ENCODE data around the gene PSMG3.

PSMG3 gene

DNA sequence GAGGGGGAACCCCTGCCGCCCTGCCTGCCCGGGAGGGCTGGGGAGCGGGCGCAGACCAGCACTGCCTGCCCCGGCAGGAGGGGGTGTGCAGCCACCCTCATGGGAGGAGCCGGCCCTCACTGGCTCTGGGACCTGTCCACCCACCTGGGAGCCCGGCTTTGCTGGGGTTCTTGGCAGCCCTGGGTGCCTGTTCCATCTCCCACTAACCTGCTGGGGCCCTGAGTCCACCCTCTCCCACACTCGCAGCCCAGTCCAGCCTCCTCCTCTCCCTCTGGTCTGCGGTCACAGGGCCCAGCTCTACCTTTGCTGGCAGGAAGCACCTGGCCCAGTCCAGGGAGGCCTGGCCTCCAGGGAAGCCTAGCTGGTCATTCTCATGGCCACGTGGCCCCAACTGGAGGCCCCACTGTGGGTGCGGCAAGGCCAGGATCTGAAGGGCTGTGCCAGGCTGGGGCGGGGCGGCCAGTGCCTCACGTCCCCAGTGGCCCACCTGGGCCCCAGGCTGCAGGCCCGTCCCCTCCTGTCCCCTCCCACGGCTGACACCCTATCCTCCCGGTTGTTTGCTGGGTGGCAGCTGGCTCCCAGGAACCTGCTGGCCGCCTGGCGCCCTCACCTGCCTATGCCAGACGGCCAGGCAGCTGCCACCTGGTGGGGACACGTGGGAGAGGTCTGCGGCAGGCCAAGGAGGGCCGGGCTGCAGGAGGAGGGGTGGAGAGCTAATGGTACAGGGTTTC is 13.9 kb downstream of the PSMG3 start, which contains the start of gene TMEM184A:
Gene TMEM184A, minus strand, starts transcription at position 393 of the 731 bp plus-strand sequence. CDS start 721 bp downstream, outside the sequence.
- peak; percentile 70 for DNase-seq

- no peak for DNase-seq
Measured at GRCh38 chr7:1555046-1555812, 14.6 kb downstream of the PSMG3 start.

DNA sequence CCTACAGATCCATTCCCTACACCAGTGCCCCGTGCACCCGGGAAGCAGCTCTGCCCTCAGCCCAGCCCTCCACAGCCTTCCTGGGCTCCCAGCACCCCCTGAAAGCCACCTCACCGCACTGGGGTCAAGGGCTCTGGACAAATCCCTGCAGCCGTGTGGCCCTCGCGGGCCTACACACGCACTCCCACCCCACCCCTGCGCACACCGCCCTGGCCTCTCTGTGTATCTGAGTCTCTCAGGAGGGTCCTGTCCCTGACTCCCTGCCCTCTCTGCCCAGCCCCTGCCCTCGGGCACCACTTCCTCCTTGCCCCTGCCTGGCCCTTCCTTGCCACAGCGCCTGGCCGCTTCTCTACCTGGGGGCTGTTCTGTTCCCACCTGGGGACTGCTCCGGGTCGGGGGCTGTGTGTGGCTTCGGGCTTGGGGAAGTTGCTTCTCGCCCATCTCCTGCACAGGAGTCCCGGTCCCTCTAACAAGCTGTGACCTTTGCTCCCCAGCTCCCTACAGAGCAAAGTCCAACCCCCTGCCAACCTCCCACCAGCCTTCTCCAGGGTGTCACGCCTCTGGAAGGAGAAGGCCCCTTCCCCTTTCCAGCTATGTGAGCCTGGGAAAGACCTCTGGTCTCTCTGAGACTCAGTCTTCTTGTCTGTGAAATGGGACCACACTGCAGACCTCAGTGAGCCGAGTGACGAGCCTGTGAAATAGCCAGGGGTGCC is 15.3 kb downstream of the PSMG3 start:
- no peak for DNase-seq

- no peak for DNase-seq
Measured at GRCh38 chr7:1553512-1554210, 16.2 kb downstream of the PSMG3 start.

GRCh38 chr7:1552200-1552599 is 17.6 kb downstream of the PSMG3 start:
- no peak for DNase-seq

GRCh38 chr7:1550846-1551155 is 19.0 kb downstream of the PSMG3 start:
- DNase-seq, result no peak

- DNase-seq, result no peak
Measured at GRCh38 chr7:1550005-1550845, 19.6 kb downstream of the PSMG3 start.

DNA sequence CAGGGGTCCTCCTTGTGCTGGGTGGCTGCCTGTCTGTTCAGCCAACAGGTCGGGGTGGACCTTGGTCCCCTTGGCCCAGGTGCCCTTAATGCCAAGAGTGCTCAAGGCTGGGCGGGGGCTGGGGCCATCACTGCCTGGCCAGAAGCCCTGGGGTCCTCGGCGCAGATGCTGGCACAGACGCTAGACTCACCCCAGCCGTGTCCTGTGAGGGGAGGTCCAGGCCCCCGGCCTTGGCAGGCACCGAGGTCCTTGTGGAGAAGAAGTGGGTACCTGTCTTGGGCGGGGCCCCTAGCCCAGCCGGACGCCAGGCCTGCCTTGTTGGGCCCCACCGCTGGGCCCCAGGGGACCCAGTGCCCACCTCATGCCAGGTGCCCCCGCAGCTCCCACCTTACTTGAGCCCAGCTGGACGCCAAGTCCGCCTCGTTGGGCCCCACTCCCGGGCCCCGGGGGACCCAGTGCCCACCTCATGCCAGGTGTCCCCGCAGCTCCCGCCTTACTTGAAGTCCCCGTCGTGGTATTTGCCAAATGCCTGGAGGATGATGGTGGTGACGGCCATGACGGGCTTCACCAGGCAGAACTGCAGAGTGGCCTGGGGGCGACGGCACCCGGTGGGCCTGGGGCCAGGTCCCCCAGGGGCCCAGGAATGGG is 20.4 kb downstream of the PSMG3 start:
- no peak for DNase-seq

GRCh38 chr7:1548944-1549343 is 20.9 kb downstream of the PSMG3 start:
- no peak for DNase-seq

DNA sequence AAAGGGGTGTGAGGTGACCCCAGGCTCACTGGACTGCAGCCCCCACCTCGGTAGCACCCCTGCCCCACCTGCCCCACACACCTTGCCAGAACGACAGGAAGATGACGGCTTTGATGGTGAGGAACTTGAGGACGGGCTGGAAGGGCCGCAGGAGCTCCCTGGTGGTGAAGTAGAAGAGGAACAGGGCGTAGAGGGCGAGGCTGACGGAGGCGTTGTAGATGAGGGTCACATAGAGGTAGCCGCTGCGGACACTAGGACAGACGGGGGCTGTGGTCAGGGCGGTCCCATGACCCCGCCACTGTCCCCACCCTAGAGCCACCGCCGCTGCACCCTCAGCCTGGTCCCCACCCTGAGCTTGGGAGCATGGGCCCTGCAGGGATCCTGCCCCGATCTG is 21.4 kb downstream of the PSMG3 start:
- DNase-seq, result no peak

- DNase-seq, result no peak
Measured at GRCh38 chr7:1547777-1548437, 21.9 kb downstream of the PSMG3 start.

DNA sequence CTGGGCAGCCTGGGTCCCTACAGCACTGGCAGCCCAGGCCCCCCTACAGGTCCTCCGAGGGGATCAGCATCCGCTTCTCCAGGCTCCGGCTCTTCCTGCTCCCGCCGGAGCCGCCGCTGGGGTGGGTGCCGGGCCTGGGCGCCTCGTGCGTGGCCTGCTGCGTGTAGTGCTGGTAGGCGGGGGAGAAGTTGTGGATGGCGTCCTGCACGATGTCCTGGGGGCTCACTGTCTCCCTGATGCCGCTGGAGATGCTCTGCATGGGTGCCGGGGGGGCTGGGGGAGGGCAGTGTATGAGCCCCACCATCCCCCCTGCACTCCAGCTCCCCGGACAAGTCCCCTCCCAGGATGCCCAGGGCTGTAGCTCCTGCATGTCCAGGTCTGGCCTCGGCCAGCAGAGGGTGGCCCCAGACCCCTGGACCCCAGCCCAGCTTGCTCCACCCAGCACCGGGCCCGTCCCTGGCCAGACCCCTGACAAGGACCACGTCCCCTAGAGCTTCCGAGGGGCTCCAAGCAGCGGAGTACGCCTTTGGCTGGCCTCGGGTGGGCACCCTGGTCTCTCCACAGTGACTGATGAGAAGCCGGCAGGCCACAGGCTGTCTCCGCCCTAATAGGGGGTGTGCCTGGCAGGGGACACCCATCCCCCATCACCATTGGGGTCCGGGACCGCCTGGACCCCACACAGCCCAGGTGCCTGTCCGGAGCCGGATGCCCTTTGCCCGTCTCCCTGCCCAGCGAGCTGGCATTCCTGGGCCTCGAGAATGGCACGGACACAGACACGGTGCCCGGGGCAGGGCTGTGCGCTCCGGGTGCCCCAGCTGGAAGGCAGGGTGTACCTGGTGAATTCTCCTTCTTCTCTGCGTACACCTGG is 22.7 kb downstream of the PSMG3 start:
- no peak for DNase-seq

GRCh38 chr7:1546274-1546908 is 23.4 kb downstream of the PSMG3 start:
- no peak for DNase-seq

- DNase-seq, result no peak
Measured at GRCh38 chr7:1545417-1546246, 24.2 kb downstream of the PSMG3 start.

DNA sequence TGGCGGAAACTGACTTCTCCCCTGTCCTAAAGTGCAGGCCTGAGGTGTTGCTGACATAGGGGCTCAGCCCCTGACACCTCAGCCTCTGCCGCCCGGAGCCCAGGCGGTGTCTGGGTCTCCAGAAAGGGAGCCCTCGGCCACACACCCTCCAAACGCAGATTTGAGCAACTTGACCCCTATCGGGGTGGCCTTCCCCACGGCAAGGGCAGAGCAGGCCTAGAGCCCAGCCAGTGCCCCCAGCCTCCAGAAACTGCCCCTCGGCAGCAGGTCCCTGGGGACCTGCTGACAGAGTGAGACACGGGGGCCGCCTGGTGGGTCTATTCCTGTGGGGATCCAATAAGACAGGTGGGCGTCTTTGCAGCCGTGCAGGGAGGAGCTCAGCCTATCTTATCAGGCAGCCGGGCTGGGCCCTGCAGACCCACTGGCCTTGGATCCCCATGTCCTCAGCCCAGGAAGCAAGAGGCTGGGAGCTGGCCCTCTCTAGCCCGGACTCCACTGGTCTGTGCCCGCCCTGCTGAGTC is 24.9 kb downstream of the PSMG3 start:
- DNase-seq, result no peak

- DNase-seq, result no peak
Measured at GRCh38 chr7:1544178-1544895, 25.5 kb downstream of the PSMG3 start.

DNA sequence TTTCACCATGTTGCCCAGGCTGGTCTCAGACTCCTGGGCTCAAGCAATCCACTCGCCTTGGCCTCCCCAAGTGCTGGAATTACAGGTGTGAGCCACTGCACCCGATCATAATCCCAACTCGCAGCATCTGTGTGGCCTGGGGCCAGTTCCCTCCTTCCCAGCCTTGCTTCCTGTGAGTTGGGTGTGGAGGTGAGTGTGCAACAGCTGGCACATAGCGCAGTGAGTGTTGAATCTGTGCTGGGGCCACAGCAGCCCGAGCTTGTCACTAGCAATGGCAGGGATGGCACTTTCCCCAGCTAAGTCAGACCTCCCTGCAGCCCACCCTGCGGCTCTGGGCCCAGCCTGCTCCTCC is 26.0 kb downstream of the PSMG3 start:
- no peak for DNase-seq

All from NCI-H1436 treated with DMSO at 0.1 percent for 48 hours (cell line).